GM19372 (cell line): ENCODE data around the gene CIT.
"Not testable (repeated sequence)": the region's sequence is repeated elsewhere in the genome, so short reads cannot be mapped to it uniquely, and the experiment has no call there.

Experiments
- ATAC-seq: cut with Tn5 transposase; IDR thresholded peaks from one replicate; pipeline ENCODE4 v1.9.1; 2021; ENCODE audit warnings: mild to moderate bottlenecking, low read depth, moderate library complexity; ENCODE audit not compliant: unreplicated experiment

CIT gene

GRCh38 chr12:119710374-119710964 lies 166.7 kb downstream of the CIT start:
- ATAC-seq: no peak

- ATAC-seq: not testable (repeated sequence)
Measured at GRCh38 chr12:119706427-119706826, 170.7 kb downstream of the CIT start.

GRCh38 chr12:119705182-119705581 lies 171.9 kb downstream of the CIT start:
- no peak for ATAC-seq

GRCh38 chr12:119704065-119704747 lies 172.9 kb downstream of the CIT start:
- ATAC-seq: no peak

GRCh38 chr12:119700078-119700477 lies 177.0 kb downstream of the CIT start:
- ATAC-seq: no peak

GRCh38 chr12:119699199-119699760 lies 177.8 kb downstream of the CIT start:
- ATAC-seq: no peak

GRCh38 chr12:119696943-119697342 lies 180.2 kb downstream of the CIT start:
- no peak for ATAC-seq

GRCh38 chr12:119695034-119695433 lies 182.1 kb downstream of the CIT start:
- ATAC-seq: no peak

GRCh38 chr12:119694111-119694510 lies 183.0 kb downstream of the CIT start:
- ATAC-seq: no peak

GRCh38 chr12:119693511-119693910 lies 183.6 kb downstream of the CIT start:
- no peak for ATAC-seq

- no peak for ATAC-seq
Measured at GRCh38 chr12:119692997-119693396, 184.1 kb downstream of the CIT start.

GRCh38 chr12:119692410-119692809 lies 184.7 kb downstream of the CIT start:
- ATAC-seq: no peak

GRCh38 chr12:119691202-119691810 lies 185.8 kb downstream of the CIT start:
- no peak for ATAC-seq

GRCh38 chr12:119689935-119690500 lies 187.1 kb downstream of the CIT start:
- no peak for ATAC-seq

GRCh38 chr12:119687879-119688278 lies 189.2 kb downstream of the CIT start:
- no peak for ATAC-seq

- ATAC-seq: no peak
Measured at GRCh38 chr12:119687406-119687805, 189.7 kb downstream of the CIT start.

GRCh38 chr12:119686776-119687175 lies 190.3 kb downstream of the CIT start:
- no peak for ATAC-seq

- ATAC-seq: no peak
Measured at GRCh38 chr12:119686355-119686754, 190.8 kb downstream of the CIT start.

GRCh38 chr12:119685375-119685774 lies 191.7 kb downstream of the CIT start:
- no peak for ATAC-seq

GRCh38 chr12:119684711-119685369 lies 192.3 kb downstream of the CIT start:
- no peak for ATAC-seq

- no peak for ATAC-seq
Measured at GRCh38 chr12:119683816-119684215, 193.3 kb downstream of the CIT start.
